ENCODE measurements around the gene PRPF6. TPM values are rescaled to one million over a fixed set of nuclear protein-coding genes. Genes with fewer than 3 reads are reported as not detected.

Gene PRPF6
- total RNA-seq, 1 donor from 2014 or later, result 46.8 TPM

DNA sequence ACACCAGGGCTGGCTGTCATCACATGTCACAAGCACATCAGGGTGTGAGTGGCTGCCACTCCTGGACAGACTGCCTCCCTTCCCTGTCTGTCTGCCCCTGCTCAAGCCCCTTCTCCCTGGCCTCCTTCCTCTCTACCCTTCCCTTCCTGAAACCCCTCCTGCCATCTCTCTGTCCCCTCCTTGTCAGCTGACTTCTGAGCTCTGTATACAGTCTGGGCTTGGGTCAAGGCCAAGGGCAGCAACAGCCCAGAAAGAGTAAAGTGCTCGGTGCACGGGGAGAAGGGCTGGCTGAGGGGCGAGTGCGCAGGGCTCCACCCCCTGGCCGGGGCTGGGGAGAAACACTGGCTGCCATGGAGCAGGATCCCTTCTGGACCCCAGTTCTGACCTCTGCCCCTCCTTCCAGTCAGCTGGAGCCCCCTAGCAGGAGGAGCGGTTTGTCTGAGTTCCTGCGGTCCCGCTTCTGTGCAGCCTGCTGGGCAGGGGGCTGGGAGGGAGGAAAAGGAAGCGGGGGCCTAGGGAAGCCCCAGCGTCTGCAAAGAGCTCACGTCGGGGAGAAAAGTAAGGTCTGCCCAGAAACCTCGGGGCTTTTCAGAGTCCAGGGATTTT is 101.3 kb downstream of the PRPF6 start:
- DNase-seq, result no peak
- Histone ChIP-seq H3K9me3 (replicated peaks) (no peaks in the 10 kb centered on the region), H3K27me3 (ENCODE audit: low read depth) (peaks cover 33% of the 10 kb centered on the region), H3K4me1 (peaks cover 54% of the 10 kb centered on the region), H3K4me3 (no peak overlapping the region), H3K27ac (replicated peaks) (no peak overlapping the region), H3K36me3 (no peaks in the 10 kb centered on the region)
- TF ChIP-seq, protein P1, sequence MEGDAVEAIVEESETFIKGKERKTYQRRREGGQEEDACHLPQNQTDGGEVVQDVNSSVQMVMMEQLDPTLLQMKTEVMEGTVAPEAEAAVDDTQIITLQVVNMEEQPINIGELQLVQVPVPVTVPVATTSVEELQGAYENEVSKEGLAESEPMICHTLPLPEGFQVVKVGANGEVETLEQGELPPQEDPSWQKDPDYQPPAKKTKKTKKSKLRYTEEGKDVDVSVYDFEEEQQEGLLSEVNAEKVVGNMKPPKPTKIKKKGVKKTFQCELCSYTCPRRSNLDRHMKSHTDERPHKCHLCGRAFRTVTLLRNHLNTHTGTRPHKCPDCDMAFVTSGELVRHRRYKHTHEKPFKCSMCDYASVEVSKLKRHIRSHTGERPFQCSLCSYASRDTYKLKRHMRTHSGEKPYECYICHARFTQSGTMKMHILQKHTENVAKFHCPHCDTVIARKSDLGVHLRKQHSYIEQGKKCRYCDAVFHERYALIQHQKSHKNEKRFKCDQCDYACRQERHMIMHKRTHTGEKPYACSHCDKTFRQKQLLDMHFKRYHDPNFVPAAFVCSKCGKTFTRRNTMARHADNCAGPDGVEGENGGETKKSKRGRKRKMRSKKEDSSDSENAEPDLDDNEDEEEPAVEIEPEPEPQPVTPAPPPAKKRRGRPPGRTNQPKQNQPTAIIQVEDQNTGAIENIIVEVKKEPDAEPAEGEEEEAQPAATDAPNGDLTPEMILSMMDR (IDR thresholded peaks at IDR 0.05; ENCODE audit: borderline replicate concordance), result no peak
- intact Hi-C loops (cut with micrococcal nuclease), result no loop called here

Small RNA genes within 50 kb of the gene (microRNA-seq; reads per million reads assigned to microRNA genes)
- gene MIR1914, result not detected
- gene MIR647, result not detected
- not detected for gene MIR6813

Other genes with a start within 250 kb of the PRPF6 start
- gene LIME1, start 244.5 kb upstream of the PRPF6 start, total RNA-seq, result 3.4 TPM
- gene SLC2A4RG, start 241.4 kb upstream of the PRPF6 start, total RNA-seq, result 79.2 TPM
- gene ZBTB46, start 149.9 kb upstream of the PRPF6 start, total RNA-seq, result 13.6 TPM
- gene ABHD16B, start 119.6 kb upstream of the PRPF6 start, total RNA-seq, result not detected
- 72.0 TPM for gene TPD52L2, start 115.9 kb upstream of the PRPF6 start, total RNA-seq
- 42.8 TPM for gene DNAJC5, start 86.0 kb upstream of the PRPF6 start, total RNA-seq
- 41.0 TPM for gene UCKL1, start 24.7 kb upstream of the PRPF6 start, total RNA-seq
- 12.6 TPM for gene ZNF512B, start 11.2 kb upstream of the PRPF6 start, total RNA-seq
- 5.6 TPM for gene SAMD10, start 1.5 kb upstream of the PRPF6 start, total RNA-seq
- gene C20orf204, start 55.0 kb downstream of the PRPF6 start, total RNA-seq, result 0.55 TPM
- 30.5 TPM for gene SOX18, start 68.5 kb downstream of the PRPF6 start, total RNA-seq
- 38.9 TPM for gene TCEA2, start 82.1 kb downstream of the PRPF6 start, total RNA-seq
- gene RGS19, start 98.4 kb downstream of the PRPF6 start, total RNA-seq, result 6.1 TPM
- gene OPRL1, start 99.0 kb downstream of the PRPF6 start, total RNA-seq, result 0.52 TPM
- gene LKAAEAR1, start 103.3 kb downstream of the PRPF6 start, total RNA-seq, result not detected
- not detected for gene NPBWR2, start 126.4 kb downstream of the PRPF6 start, total RNA-seq
- 0.11 TPM for gene MYT1, start 183.3 kb downstream of the PRPF6 start, total RNA-seq

All from left ventricle myocardium inferior (tissue), 1 donor.